B cell (primary cell): ENCODE data around the gene TPO. TPM values are rescaled to one million over a fixed set of nuclear protein-coding genes. Genes with fewer than 3 reads are reported as not detected.

Experiments
- ATAC-seq: fragments of 200-7000 bp; cut with Tn5 transposase; one replicate; pipeline ENCODE4 v1.10.0; 2021; ENCODE audit warnings: low read depth, mild to moderate bottlenecking, moderate number of reproducible peaks, moderate library complexity
- CTCF ChIA-PET: fragments of 350-600 bp; sonication (Branson Sonifier 250); formaldehyde crosslinking; loops from one replicate; lab custom pipeline; 2021; ENCODE audit warnings: antibody characterized with exemption, inconsistent platforms; lab: Charles Lee
- POLR2A ChIA-PET: fragments of 350-600 bp; sonication (Branson Sonifier 250); formaldehyde crosslinking; loops from one replicate; lab custom pipeline; 2021; ENCODE audit warnings: antibody characterized with exemption; lab: Charles Lee
- DNase-seq: peaks from one replicate; pipeline ENCODE4 v3.0.0; 2013
- H2AFZ ChIP-seq: 2 replicates; pipeline ENCODE4 v1.6.1; 2012; ENCODE audit warnings: mild to moderate bottlenecking, low read depth, low read length; ENCODE audit not compliant: insufficient read depth, poor library complexity, severe bottlenecking
- H3K27ac ChIP-seq, 2 donors: 1 replicate in 1 of 2; 2 replicates in 1 of 2; pipeline ENCODE4 v1.5.1; 2012 to 2013; ENCODE audit warnings: low read length in 2 of 2, mild to moderate bottlenecking in 2 of 2, moderate library complexity in 1 of 2
- H3K27me3 ChIP-seq, 4 experiments: fragments of 200-600 bp in 1 of 4; sonication (generic) in 1 of 4; replicated peaks in 1 of 4; 1 replicate in 2 of 4; 2 replicates in 2 of 4; pipeline versions ENCODE4 v1.6.1 to v1.7.0; 2013 to 2016; ENCODE audit warnings: low read length in 3 of 4, mild to moderate bottlenecking in 2 of 4, mixed read lengths in 1 of 4, moderate library complexity in 1 of 4; ENCODE audit not compliant: insufficient read depth in 4 of 4, control insufficient read depth in 3 of 4; ENCODE audit errors: control extremely low read depth in 1 of 4
- H3K36me3 ChIP-seq, 2 experiments: replicated peaks in 1 of 2; 1 replicate in 1 of 2; 2 replicates in 1 of 2; pipeline versions ENCODE4 v1.6.1 to v1.7.1; 2013; ENCODE audit warnings: low read length in 1 of 2; ENCODE audit not compliant: insufficient read depth in 2 of 2, control insufficient read depth in 1 of 2; ENCODE audit errors: control extremely low read depth in 1 of 2, extremely low read depth in 1 of 2
- H3K4me1 ChIP-seq, 2 donors: fragments of 200-600 bp in 1 of 2; sonication (generic) in 1 of 2; 1 replicate in 1 of 2; 2 replicates in 1 of 2; pipeline versions ENCODE4 v1.5.1 to v1.6.1; 2013 to 2017; ENCODE audit warnings: low read length in 2 of 2; ENCODE audit not compliant: control insufficient read depth in 2 of 2, insufficient read depth in 2 of 2
- H3K4me2 ChIP-seq: replicated peaks from 2 replicates; pipeline ENCODE3; 2012; ENCODE audit warnings: mild to moderate bottlenecking, low read depth, low read length; ENCODE audit not compliant: poor library complexity, severe bottlenecking
- H3K4me3 ChIP-seq, 5 experiments: fragments of 200-600 bp in 1 of 5; sonication (generic) in 1 of 5; 1 replicate in 3 of 5; 2 replicates in 2 of 5; pipeline versions ENCODE4 v1.5.1 to v1.7.0; 2011 to 2016; ENCODE audit warnings: low read length in 4 of 5, mild to moderate bottlenecking in 4 of 5, low read depth in 2 of 5, control low read depth in 1 of 5, moderate library complexity in 1 of 5; ENCODE audit not compliant: insufficient read depth in 1 of 5; ENCODE audit errors: control extremely low read depth in 1 of 5, extremely low read depth in 1 of 5
- H3K79me2 ChIP-seq: fragments of 200-600 bp; sonication (generic); one replicate; pipeline ENCODE4 v1.6.0; 2016; ENCODE audit warnings: low read length; ENCODE audit not compliant: control insufficient read depth, insufficient read depth
- H3K9ac ChIP-seq: fragments of 200-600 bp; sonication (generic); 2 replicates; pipeline ENCODE4 v1.6.1; 2017; ENCODE audit warnings: mild to moderate bottlenecking, low read length, moderate library complexity
- H3K9me3 ChIP-seq, 3 donors: one replicate each; pipeline versions ENCODE4 v1.6.1 to v1.7.1; 2013; ENCODE audit warnings: low read length in 2 of 3; ENCODE audit not compliant: control insufficient read depth in 2 of 3, insufficient read depth in 1 of 3; ENCODE audit errors: control extremely low read depth in 1 of 3
- H4K20me1 ChIP-seq: 2 replicates; pipeline ENCODE4 v1.6.0; 2012; ENCODE audit warnings: mild to moderate bottlenecking, low read length; ENCODE audit not compliant: insufficient read depth, control insufficient read depth, poor library complexity, severe bottlenecking
- H3K27ac Mint-ChIP-seq: one replicate; pipeline ENCODE4 v1.8.0; 2021; ENCODE audit warnings: mixed read lengths
- H3K27me3 Mint-ChIP-seq: one replicate; pipeline ENCODE4 v1.8.0; 2021; ENCODE audit warnings: mixed read lengths
- H3K4me1 Mint-ChIP-seq: one replicate; pipeline ENCODE4 v1.8.0; 2021; ENCODE audit warnings: mixed read lengths
- H3K4me3 Mint-ChIP-seq: one replicate; pipeline ENCODE4 v1.8.0; 2021; ENCODE audit warnings: mixed read lengths
- H3K9me3 Mint-ChIP-seq: one replicate; pipeline ENCODE4 v1.8.0; 2022; ENCODE audit warnings: mixed read lengths; ENCODE audit not compliant: insufficient read depth
- CTCF ChIP-seq: fragments of 200-600 bp; IDR thresholded peaks from one replicate; pipeline ENCODE4 v1.8.0; 2022; ENCODE audit warnings: antibody characterized with exemption, mild to moderate bottlenecking
- EZH2 ChIP-seq: IDR thresholded peaks from 2 replicates; pipeline ENCODE4 v1.6.1; 2012; ENCODE audit warnings: borderline replicate concordance, low read depth, mild to moderate bottlenecking, moderate library complexity, low read length; ENCODE audit not compliant: insufficient read depth, poor library complexity, severe bottlenecking
- WGBS: methylation state at CpG from one replicate; pipeline ENCODE4 v1.1.5; 2013; ENCODE audit warnings: missing lambda C conversion rate; ENCODE audit not compliant: insufficient coverage; 5-methylcytosine and 5-hydroxymethylcytosine counted together
- intact Hi-C: fragments of 100-400 bp; cut with micrococcal nuclease; formaldehyde crosslinking; loops from one replicate; pipeline ENCODE4 v1.10.0; 2022
- polyA plus RNA-seq: library from polyadenylated mRNA; depleted of rRNA; stranded (reverse); fragments of >200 nt; gene quantifications from 2 replicates; pipeline ENCODE4 v1.2.3, GENCODE V29; 2012
- total RNA-seq, 2 donors: library from RNA; stranded (reverse); fragments of 120-200 nt in 1 of 2; gene quantifications; 1 replicate in 1 of 2; 2 replicates in 1 of 2; pipeline versions ENCODE4 v1.2.3 to v1.2.4, GENCODE V29; 2013 to 2022

The TPO gene
- total and polyA plus RNA-seq, 2 donors (not counting 1 experiment from before 2014, with no cell fraction given) = not detected

- H3K4me2 ChIP-seq = no peak overlapping the region
- ChIA-PET POLR2A (no interaction called here), CTCF (no interaction called here)
- no peak overlapping the region for H3K9ac ChIP-seq
- no peak overlapping the region for H3K27ac ChIP-seq
- H3K27me3 Mint-ChIP-seq = peaks cover 3% of the 10 kb centered on the region
- H3K4me1 Mint-ChIP-seq = peaks cover 4% of the 10 kb centered on the region
- DNase-seq = no peak
- 44% methylated on average over 8 of the region's 14 CpGs for WGBS
- no peak overlapping the region for H3K27ac Mint-ChIP-seq
- H3K9me3 ChIP-seq = peaks cover 0 to 29% (median 0%) of the 10 kb centered on the region in 3 donors
- intact Hi-C loops = no loop called here
- TF ChIP-seq EZH2 = no peak
- no peak for TF ChIP-seq CTCF
- no peaks in the 10 kb centered on the region for H4K20me1 ChIP-seq
- H3K9me3 Mint-ChIP-seq = no peaks in the 10 kb centered on the region
- no peak for ATAC-seq
- H3K27me3 ChIP-seq = no peaks in the 10 kb centered on the region
- H3K4me1 ChIP-seq = peaks cover 10 to 13% of the 10 kb centered on the region in 2 donors
- no peaks in the 10 kb centered on the region for H3K79me2 ChIP-seq
- H2AFZ ChIP-seq = no peak overlapping the region
- H3K4me3 ChIP-seq = no peak overlapping the region
- no peak overlapping the region for H3K4me3 Mint-ChIP-seq
- no peaks in the 10 kb centered on the region for H3K36me3 ChIP-seq
Observed at GRCh38 chr2:1375794-1376193, 37.5 kb upstream of the TPO start.

GRCh38 chr2:1377473-1377872 lies 35.8 kb upstream of the TPO start:
- H3K4me3 Mint-ChIP-seq = no peak overlapping the region
- Histone ChIP-seq H2AFZ (no peak overlapping the region), H3K4me1 (peaks cover 3 to 5% of the 10 kb centered on the region in 2 donors), H3K4me2 (no peak overlapping the region), H3K36me3 (no peaks in the 10 kb centered on the region), H3K79me2 (no peaks in the 10 kb centered on the region), H3K27ac (no peak overlapping the region), H3K9me3 (peaks cover 0 to 29% (median 0%) of the 10 kb centered on the region in 3 donors), H3K9ac (no peak overlapping the region), H4K20me1 (no peaks in the 10 kb centered on the region), H3K4me3 (no peak overlapping the region), H3K27me3 (no peaks in the 10 kb centered on the region)
- peaks cover 3% of the 10 kb centered on the region for H3K27me3 Mint-ChIP-seq
- no peak for TF ChIP-seq EZH2
- no peak for TF ChIP-seq CTCF
- no peaks in the 10 kb centered on the region for H3K9me3 Mint-ChIP-seq
- no peak overlapping the region for H3K27ac Mint-ChIP-seq
- ATAC-seq (no peak), DNase-seq (no peak)
- intact Hi-C loops = no loop called here
- 97% methylated on average over 5 of the region's 6 CpGs for WGBS
- peaks cover 2% of the 10 kb centered on the region for H3K4me1 Mint-ChIP-seq
- ChIA-PET POLR2A (no interaction called here), CTCF (no interaction called here)
